ENCODE data around the gene MUS81.

MUS81 gene

GRCh38 chr11:65871811-65872548, 11.7 kb downstream of the MUS81 start:
- no peak for DNase-seq (ENCODE audit: low read depth, low spot score)

GRCh38 chr11:65872586-65873317, 12.5 kb downstream of the MUS81 start, which contains the start of gene EFEMP2:
EFEMP2 (minus strand) TSS chr11:65872800; CDS start chr11:65872354, 446 bp downstream.
- DNase-seq (ENCODE audit: low read depth, low spot score) = no peak

- no peak for DNase-seq (ENCODE audit: low read depth, low spot score)
These were observed 13.3 kb downstream of the MUS81 start for GRCh38 chr11:65873318-65874156.

- DNase-seq (ENCODE audit: low read depth, low spot score) = no peak
These were observed 19.4 kb downstream of the MUS81 start, which contains the start of gene CTSW for GRCh38 chr11:65879617-65880016. CTSW (plus strand) TSS chr11:65879837; CDS start chr11:65879855, 18 bp downstream.

- no peak for DNase-seq (ENCODE audit: low read depth, low spot score)
These were observed 19.8 kb downstream of the MUS81 start for GRCh38 chr11:65880027-65880426.

GRCh38 chr11:65880844-65881421, 20.7 kb downstream of the MUS81 start:
- DNase-seq (ENCODE audit: low read depth, low spot score) = no peak

GRCh38 chr11:65882120-65883057, 22.2 kb downstream of the MUS81 start:
- DNase-seq (ENCODE audit: low read depth, low spot score) = no peak

- no peak for DNase-seq (ENCODE audit: low read depth, low spot score)
These were observed 23.0 kb downstream of the MUS81 start for GRCh38 chr11:65883058-65883761.

GRCh38 chr11:65883786-65884715, 23.8 kb downstream of the MUS81 start:
- DNase-seq (ENCODE audit: low read depth, low spot score) = no peak

GRCh38 chr11:65884716-65885092, 24.5 kb downstream of the MUS81 start:
- DNase-seq (ENCODE audit: low read depth, low spot score) = no peak

GRCh38 chr11:65885231-65885630, 25.0 kb downstream of the MUS81 start:
- DNase-seq (ENCODE audit: low read depth, low spot score) = no peak

- no peak for DNase-seq (ENCODE audit: low read depth, low spot score)
These were observed 25.7 kb downstream of the MUS81 start for GRCh38 chr11:65885808-65886536.

- DNase-seq (ENCODE audit: low read depth, low spot score) = no peak
These were observed 26.8 kb downstream of the MUS81 start for GRCh38 chr11:65886826-65887722.

- DNase-seq (ENCODE audit: low read depth, low spot score) = no peak
These were observed 27.5 kb downstream of the MUS81 start for GRCh38 chr11:65887723-65888162.

GRCh38 chr11:65888163-65888814, 28.1 kb downstream of the MUS81 start, which contains the start of gene FIBP:
FIBP (minus strand) TSS chr11:65888471; CDS start chr11:65888418, 53 bp downstream.
- DNase-seq (ENCODE audit: low read depth, low spot score) = peak; percentile 81
